ENCODE measurements around the gene SLC29A1.

Gene SLC29A1

DNA sequence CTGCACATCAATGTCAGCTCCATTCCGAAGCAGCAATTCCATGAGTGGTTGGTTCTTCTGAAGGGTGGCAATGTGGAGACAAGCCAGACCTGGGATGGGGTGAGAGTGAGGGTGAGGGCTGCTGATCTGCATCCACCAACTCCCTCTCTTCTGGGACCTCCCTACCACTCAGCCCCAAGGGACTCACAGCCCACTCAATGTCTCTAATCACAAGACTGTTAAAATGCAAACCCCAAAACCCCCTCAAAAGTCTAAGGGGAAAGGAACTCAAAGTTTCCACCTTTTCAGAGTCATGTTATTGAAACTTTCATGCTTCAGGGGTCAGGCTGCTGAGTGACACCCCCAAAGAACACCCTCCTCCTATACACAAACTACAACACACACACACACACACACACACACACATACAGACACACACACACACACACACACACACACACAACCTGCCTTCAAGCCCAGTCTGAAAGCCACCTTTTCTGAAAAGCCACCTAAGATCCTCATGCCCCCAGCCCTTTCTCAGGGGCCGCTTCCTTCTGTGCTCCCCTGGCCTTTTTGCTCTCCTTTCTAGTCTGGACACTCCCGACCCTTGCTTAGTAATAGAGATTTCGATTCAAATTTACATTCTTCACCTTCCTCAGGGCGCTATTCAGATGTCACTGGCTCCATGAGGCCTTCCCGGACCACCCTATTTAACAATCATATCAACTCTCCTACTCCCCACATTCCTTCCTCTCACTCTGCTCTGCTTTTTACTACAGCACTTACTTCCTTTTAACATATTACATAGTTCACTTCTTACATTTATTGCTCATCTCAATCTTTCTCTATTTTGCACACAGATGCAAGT lies 37.3 kb downstream of the SLC29A1 start:
- no peak for DNase-seq (ENCODE audit: low read depth)
- H3K4me3 ChIP-seq (ENCODE audit: control insufficient read depth, low read depth, low read length) = no peak overlapping the region
- TF ChIP-seq, protein P1, sequence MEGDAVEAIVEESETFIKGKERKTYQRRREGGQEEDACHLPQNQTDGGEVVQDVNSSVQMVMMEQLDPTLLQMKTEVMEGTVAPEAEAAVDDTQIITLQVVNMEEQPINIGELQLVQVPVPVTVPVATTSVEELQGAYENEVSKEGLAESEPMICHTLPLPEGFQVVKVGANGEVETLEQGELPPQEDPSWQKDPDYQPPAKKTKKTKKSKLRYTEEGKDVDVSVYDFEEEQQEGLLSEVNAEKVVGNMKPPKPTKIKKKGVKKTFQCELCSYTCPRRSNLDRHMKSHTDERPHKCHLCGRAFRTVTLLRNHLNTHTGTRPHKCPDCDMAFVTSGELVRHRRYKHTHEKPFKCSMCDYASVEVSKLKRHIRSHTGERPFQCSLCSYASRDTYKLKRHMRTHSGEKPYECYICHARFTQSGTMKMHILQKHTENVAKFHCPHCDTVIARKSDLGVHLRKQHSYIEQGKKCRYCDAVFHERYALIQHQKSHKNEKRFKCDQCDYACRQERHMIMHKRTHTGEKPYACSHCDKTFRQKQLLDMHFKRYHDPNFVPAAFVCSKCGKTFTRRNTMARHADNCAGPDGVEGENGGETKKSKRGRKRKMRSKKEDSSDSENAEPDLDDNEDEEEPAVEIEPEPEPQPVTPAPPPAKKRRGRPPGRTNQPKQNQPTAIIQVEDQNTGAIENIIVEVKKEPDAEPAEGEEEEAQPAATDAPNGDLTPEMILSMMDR (conservative IDR thresholded peaks at IDR 0.05; ENCODE audit: control insufficient read depth, insufficient read depth, low read depth, low read length) = no peak

DNA sequence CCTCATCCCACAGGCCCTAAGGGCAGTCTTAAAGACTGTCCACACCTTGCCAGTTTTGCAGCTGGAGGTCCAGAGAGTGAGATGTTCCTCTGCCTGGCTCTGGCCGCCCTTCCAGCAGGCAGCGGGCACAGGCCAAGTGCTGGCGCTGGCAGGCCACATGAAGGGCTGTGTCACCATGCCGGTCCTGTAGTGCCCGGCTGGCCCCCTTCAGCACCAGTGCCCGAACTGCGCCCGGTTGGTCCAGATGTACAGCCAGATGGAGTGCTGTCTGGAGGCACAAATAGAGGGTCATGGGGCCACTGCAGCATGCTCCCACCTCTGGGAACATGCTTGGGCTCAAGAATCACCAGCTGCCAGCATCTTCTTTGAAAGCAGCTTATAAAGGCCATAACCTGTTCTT lies 38.2 kb downstream of the SLC29A1 start:
- H3K4me3 ChIP-seq (ENCODE audit: control insufficient read depth, low read depth, low read length) = no peak overlapping the region
- DNase-seq (ENCODE audit: low read depth) = no peak
- TF ChIP-seq, protein P1 (conservative IDR thresholded peaks at IDR 0.05; ENCODE audit: control insufficient read depth, insufficient read depth, low read depth, low read length) = no peak

DNA sequence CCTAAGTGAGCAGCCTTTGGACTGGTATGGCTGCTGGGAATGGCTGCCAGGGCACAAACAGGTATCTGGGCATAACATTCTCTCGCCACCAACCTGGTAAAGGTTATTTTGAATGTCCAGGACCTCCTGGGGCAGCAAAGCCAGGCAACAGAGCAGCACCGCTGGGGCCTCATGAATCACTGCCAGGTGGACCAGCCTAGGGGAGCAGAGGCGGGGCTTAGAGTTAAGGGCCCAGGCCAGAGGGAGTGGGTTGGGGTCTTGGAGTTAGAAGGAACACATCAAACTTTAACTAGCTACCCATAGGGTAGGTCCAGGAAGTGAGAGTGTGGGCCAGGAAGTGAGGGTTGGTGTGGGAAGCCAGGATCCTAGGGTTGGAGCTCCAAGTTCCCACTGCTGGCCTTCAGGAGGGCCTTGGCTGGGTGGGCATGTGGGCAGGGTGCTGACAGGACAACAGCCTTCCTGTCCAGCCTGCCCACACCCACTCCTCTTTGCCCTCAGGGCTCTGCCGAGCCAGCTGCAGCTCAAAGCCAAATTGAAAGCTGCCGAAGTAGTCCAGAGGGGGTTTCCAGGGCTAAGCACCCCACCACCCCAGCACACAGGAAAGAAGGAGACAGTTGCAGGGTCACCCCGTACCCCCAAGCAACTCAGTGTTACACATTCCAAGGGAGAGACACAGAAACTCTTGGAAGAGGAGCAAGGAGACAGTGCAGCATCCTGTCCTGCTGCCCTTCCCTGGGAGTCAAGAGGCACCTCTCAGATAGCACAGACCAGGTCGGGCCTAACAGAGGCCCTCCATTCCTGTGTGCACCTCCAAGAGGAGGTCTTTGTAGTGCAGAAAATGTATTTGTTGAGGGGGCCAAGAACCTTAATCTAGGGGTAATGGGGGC lies 39.3 kb downstream of the SLC29A1 start:
- DNase-seq (ENCODE audit: low read depth) = no peak
- no peak overlapping the region for H3K4me3 ChIP-seq (ENCODE audit: control insufficient read depth, low read depth, low read length)
- TF ChIP-seq, protein P1 (conservative IDR thresholded peaks at IDR 0.05; ENCODE audit: control insufficient read depth, insufficient read depth, low read depth, low read length) = no peak

DNA sequence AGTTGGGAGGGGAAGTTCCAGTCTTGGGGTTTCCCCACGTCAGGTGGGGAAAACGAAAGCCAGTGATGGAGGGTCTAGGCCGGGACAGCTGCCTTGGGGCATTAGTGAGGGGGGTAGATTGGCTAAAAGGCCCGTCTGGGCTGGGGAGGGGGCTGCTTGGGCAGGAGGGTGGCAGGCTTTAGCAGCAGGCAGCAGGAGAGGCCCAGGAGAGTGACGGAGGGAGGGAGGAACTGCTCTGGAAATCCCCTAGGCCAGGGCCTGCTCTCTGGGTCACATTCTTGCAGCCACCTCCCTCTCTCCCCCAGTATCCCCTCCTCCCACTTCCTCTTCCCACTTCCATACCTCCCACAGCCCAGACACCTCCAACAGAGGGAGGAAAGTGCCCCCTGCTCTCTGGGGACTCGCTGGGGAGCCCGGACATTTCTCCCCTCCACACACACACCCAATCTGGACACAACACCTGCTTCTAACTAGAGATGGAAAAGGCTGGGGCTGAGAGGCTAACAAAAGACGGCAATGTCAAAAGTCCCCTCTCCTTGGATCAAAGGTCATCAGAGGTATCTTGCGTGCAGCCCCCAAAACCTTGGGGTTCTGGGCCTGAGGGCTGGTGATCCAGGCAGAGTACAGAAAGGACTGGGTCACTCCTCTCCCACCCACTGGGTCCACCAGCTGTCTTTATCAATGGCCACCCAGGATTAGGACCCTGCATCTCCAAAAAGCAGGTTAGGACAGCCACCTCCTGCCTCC lies 40.1 kb downstream of the SLC29A1 start:
- TF ChIP-seq, protein P1 (conservative IDR thresholded peaks at IDR 0.05; ENCODE audit: control insufficient read depth, insufficient read depth, low read depth, low read length) = no peak
- no peak for DNase-seq (ENCODE audit: low read depth)
- peak overlapping the region; percentile 71 for H3K4me3 ChIP-seq (ENCODE audit: control insufficient read depth, low read depth, low read length)

DNA sequence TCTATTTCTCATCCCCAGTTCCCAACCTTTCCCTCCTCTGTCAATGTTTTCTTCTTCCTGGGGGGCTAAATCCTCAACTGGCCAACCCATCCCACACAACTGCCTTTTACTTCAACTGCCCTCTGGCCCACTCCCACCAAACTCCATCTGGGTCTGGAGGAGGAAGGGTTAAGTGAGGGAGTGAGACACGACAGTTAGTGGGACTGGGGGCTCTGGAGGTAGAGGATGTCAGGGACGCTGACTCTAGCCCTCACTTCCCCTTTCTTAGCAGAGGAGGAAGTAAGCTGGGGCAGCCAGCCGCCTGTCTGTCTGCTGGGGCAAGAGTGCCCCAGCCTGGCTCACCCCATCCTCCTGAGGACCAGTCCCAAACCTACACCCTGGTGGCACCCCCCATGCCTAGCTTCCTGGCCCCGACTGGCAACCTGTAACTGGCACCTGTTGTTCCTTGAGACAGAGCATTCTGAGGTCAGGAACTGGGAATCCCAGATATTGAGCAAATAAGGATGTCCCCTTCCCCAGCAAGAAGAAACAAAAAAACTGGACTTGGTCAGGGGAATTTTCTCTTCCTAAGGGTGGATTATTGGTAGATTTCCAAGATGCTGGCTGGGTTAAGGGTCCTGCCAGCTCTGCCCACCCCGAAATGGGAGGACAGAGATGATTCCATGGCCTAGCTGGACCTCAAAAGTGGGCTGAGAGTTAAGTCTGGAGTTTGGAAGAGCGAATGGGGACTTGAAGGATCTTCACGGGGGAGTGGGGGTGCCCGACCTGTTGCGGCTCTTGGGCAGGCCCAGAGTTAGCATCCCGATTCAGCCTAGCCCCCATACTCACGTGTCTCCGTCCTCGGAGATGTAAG lies 41.0 kb downstream of the SLC29A1 start:
- TF ChIP-seq, protein P1 (conservative IDR thresholded peaks at IDR 0.05; ENCODE audit: control insufficient read depth, insufficient read depth, low read depth, low read length) = no peak
- no peak for DNase-seq (ENCODE audit: low read depth)
- H3K4me3 ChIP-seq (ENCODE audit: control insufficient read depth, low read depth, low read length) = peak overlapping the region; percentile 71
